HG02943 (cell line): Measurements from ENCODE around the gene PTPRR.

Source experiments
- ATAC-seq: cut with Tn5 transposase; IDR thresholded peaks from one replicate; pipeline ENCODE4 v1.9.1; 2021; ENCODE audit warnings: mild to moderate bottlenecking, low read depth, moderate library complexity; ENCODE audit not compliant: unreplicated experiment

PTPRR gene

GRCh38 chr12:70918321-70918720 is 2.2 kb downstream of the PTPRR start:
- ATAC-seq = no peak

GRCh38 chr12:70910666-70911065 is 9.9 kb downstream of the PTPRR start:
- ATAC-seq = no peak

- no peak for ATAC-seq
These were observed 11.6 kb downstream of the PTPRR start for GRCh38 chr12:70908978-70909377.

GRCh38 chr12:70907412-70907811 is 13.1 kb downstream of the PTPRR start:
- ATAC-seq = no peak

- no peak for ATAC-seq
These were observed 24.6 kb downstream of the PTPRR start for GRCh38 chr12:70895956-70896355.

- no peak for ATAC-seq
These were observed 27.9 kb downstream of the PTPRR start for GRCh38 chr12:70892593-70892992.

- no peak for ATAC-seq
These were observed 29.4 kb downstream of the PTPRR start for GRCh38 chr12:70890895-70891832.

GRCh38 chr12:70885956-70886355 is 34.6 kb downstream of the PTPRR start:
- no peak for ATAC-seq

- ATAC-seq = no peak
These were observed 36.7 kb downstream of the PTPRR start for GRCh38 chr12:70883855-70884254.

- no peak for ATAC-seq
These were observed 39.8 kb downstream of the PTPRR start for GRCh38 chr12:70880744-70881143.

GRCh38 chr12:70876952-70877351 is 43.6 kb downstream of the PTPRR start:
- ATAC-seq = no peak

- no peak for ATAC-seq
These were observed 44.9 kb downstream of the PTPRR start for GRCh38 chr12:70875628-70876027.

GRCh38 chr12:70854881-70855568 is 65.5 kb downstream of the PTPRR start:
- no peak for ATAC-seq

- no peak for ATAC-seq
These were observed 66.4 kb downstream of the PTPRR start for GRCh38 chr12:70854138-70854537.

GRCh38 chr12:70853326-70853725 is 67.2 kb downstream of the PTPRR start:
- no peak for ATAC-seq

GRCh38 chr12:70852416-70853150 is 68.0 kb downstream of the PTPRR start:
- no peak for ATAC-seq

- no peak for ATAC-seq
These were observed 71.1 kb downstream of the PTPRR start for GRCh38 chr12:70849265-70849960.

- no peak for ATAC-seq
These were observed 72.7 kb downstream of the PTPRR start for GRCh38 chr12:70847871-70848270.

- ATAC-seq = no peak
These were observed 75.3 kb downstream of the PTPRR start for GRCh38 chr12:70845268-70845667.

- ATAC-seq = no peak
These were observed 77.2 kb downstream of the PTPRR start for GRCh38 chr12:70843363-70843762.
